GM10266 (cell line): ENCODE results near the gene CIC.

Experiments used
- DNase-seq: peaks from one replicate; pipeline ENCODE4 v3.0.0; 2012; ENCODE audit errors: extremely low spot score
- CTCF ChIP-seq: IDR thresholded peaks from 2 replicates; pipeline ENCODE4 v1.5.1; 2012; ENCODE audit warnings: mild to moderate bottlenecking, low read depth; ENCODE audit not compliant: control insufficient read depth, insufficient read depth; ENCODE audit errors: missing control alignments

The CIC gene

GRCh38 chr19:42303876-42304275 is 34.8 kb downstream of the CIC start:
- DNase-seq: no peak
- no peak for TF ChIP-seq CTCF

GRCh38 chr19:42306646-42307045 is 37.6 kb downstream of the CIC start:
- no peak for DNase-seq
- TF ChIP-seq CTCF: no peak

GRCh38 chr19:42309686-42310085 is 40.6 kb downstream of the CIC start:
- no peak for DNase-seq
- TF ChIP-seq CTCF: no peak

GRCh38 chr19:42311657-42312056 is 42.6 kb downstream of the CIC start:
- no peak for TF ChIP-seq CTCF
- DNase-seq: no peak

GRCh38 chr19:42312370-42312769 is 43.3 kb downstream of the CIC start:
- no peak for DNase-seq
- no peak for TF ChIP-seq CTCF

GRCh38 chr19:42313096-42313839 is 44.2 kb downstream of the CIC start, which contains the start of gene TMEM145:
Gene TMEM145, plus strand, starts transcription at chr19:42313309. Its CDS starts 68 bp downstream, at chr19:42313377.
- peak; percentile 75 for DNase-seq
- TF ChIP-seq CTCF: no peak
